Measurements from ENCODE around the gene FOCAD.

FOCAD gene

DNA sequence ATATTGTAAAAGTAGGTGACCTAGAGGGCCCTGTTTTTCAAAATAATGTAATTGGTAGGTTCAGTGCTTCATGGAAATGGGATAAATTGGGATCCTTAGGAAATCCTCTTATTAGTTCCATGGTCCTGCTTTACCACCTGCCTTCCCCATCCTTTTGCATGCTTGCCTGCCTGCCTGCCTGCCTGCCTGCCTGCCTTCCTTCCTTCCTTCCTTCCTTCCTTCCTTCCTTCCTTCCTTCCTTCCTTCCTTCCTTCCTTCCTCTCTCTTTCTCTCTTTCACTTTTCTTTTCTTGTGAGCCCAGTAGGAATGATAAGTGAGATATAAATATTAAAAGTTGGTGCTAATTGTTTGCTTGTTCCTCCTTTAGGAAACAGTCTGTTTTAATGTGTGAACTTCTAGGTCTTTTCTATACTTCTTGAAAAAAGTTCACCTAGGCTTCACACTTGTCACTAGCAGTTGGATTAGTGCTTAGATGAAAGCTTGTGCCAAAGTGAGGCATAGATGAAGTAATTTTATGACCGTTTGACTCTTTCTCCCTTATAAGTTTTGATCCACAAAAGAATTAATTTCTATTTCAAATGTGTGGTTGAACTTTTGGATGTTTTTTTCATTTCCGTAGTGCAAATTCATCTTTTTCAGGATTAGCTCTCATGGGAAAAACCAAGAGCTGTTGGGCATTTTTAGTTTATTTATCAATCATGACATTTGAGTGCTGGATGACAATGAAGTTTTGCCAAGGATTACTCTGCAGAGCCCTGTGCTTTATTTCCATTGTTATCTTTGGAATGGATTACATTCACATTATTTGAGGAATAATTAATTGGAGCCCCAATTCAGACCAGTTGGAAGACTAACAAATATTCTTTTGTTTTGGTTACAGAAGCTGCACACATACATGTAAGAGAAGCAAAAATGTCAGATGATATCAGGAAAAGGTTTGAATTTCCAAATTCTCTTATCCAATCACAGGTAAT lies 30.7 kb downstream of the FOCAD start:
- H2BK120ac ChIP-seq (ENCODE audit: low read depth, low read length), result no peak overlapping the region
- no peak overlapping the region for H4K8ac ChIP-seq (ENCODE audit: low read depth, low read length)
- no peak overlapping the region for H2AFZ ChIP-seq (ENCODE audit: low read length)
- no peak overlapping the region for H3K9ac ChIP-seq (ENCODE audit: low read depth, low read length, poor library complexity)
- no peak overlapping the region for H3K23ac ChIP-seq (ENCODE audit: low read depth, low read length, poor library complexity)
- H3K9me3 ChIP-seq (replicated peaks in 1 of 2; ENCODE audit: control insufficient read depth in 2 of 2, insufficient read depth in 1 of 2, low read depth in 1 of 2, low read length in 2 of 2), result peaks cover 0 to 2% of the 10 kb centered on the region in 2 donors
- no peak overlapping the region for H3K14ac ChIP-seq (ENCODE audit: low read length)
- no peak for DNase-seq (ENCODE audit: low spot score)
- no peak overlapping the region for H2BK5ac ChIP-seq (ENCODE audit: low read length)
- no CpG with 5 or more reads among the region's 2 CpGs for WGBS, 2 donors (ENCODE audit: extremely low coverage in 2 of 2, insufficient read length in 2 of 2, insufficient replicate concordance in 1 of 2)
- no peak overlapping the region for H4K91ac ChIP-seq (ENCODE audit: low read depth, low read length, poor library complexity)
- no peak overlapping the region for H2BK12ac ChIP-seq (ENCODE audit: low read length)
- no peak overlapping the region for H3K4me2 ChIP-seq (ENCODE audit: insufficient read depth, low read length, poor library complexity, severe bottlenecking)
- no peak overlapping the region for H3K27ac ChIP-seq (replicated peaks; ENCODE audit: low read length)
- no peaks in the 10 kb centered on the region for H3K79me1 ChIP-seq (ENCODE audit: low read depth, low read length)
- H3K27me3 ChIP-seq (ENCODE audit: control insufficient read depth in 3 of 3, insufficient read depth in 3 of 3, low read depth in 1 of 3, low read length in 3 of 3), result no peaks in the 10 kb centered on the region
- peaks cover 0 to 20% of the 10 kb centered on the region in 2 donors for H3K36me3 ChIP-seq (replicated peaks in 1 of 2; ENCODE audit: control insufficient read depth in 2 of 2, insufficient read depth in 2 of 2, low read length in 2 of 2)
- no peak overlapping the region for H3K4ac ChIP-seq (ENCODE audit: low read length)
- H3K4me1 ChIP-seq (ENCODE audit: control insufficient read depth in 2 of 2, insufficient read depth in 1 of 2, low read depth in 1 of 2, low read length in 2 of 2), result no peaks in the 10 kb centered on the region
- no peak overlapping the region for H2AK5ac ChIP-seq (ENCODE audit: low read depth, low read length)
- no peak overlapping the region for H3K18ac ChIP-seq (ENCODE audit: low read length)
- H3K4me3 ChIP-seq (ENCODE audit: low read length in 2 of 2), result no peak overlapping the region
- H2BK15ac ChIP-seq (ENCODE audit: low read length), result no peak overlapping the region

DNA sequence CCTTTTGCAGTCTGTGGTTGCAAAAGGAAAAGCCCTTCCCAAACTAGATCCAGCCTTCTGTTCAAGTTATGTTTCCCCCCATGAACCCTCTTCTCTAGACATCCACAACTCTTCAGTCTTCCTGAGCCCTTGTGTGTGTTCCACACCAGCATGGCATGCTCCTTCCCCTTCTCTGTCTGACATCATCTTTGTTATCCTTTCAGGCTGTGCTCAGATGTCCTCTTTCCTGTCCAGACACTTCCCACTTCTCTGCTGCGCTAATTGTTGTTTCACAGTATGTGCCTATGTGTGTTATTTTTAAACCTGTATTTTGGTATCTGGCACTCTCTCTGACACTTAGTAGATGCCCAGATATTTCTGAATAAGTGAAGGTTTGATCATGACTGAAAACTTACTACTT lies 38.2 kb downstream of the FOCAD start:
- H3K9ac ChIP-seq (ENCODE audit: low read depth, low read length, poor library complexity), result no peak overlapping the region
- no peak overlapping the region for H3K14ac ChIP-seq (ENCODE audit: low read length)
- no peak overlapping the region for H3K4me3 ChIP-seq (ENCODE audit: low read length in 2 of 2)
- DNase-seq (ENCODE audit: low spot score), result no peak
- H3K9me3 ChIP-seq (replicated peaks in 1 of 2; ENCODE audit: control insufficient read depth in 2 of 2, insufficient read depth in 1 of 2, low read depth in 1 of 2, low read length in 2 of 2), result peaks cover 0 to 2% of the 10 kb centered on the region in 2 donors
- H3K4me1 ChIP-seq (ENCODE audit: control insufficient read depth in 2 of 2, insufficient read depth in 1 of 2, low read depth in 1 of 2, low read length in 2 of 2), result peaks cover 2 to 6% of the 10 kb centered on the region in 2 donors
- no peak overlapping the region for H2BK120ac ChIP-seq (ENCODE audit: low read depth, low read length)
- peaks cover 6 to 53% of the 10 kb centered on the region in 2 donors for H3K36me3 ChIP-seq (replicated peaks in 1 of 2; ENCODE audit: control insufficient read depth in 2 of 2, insufficient read depth in 2 of 2, low read length in 2 of 2)
- H3K23ac ChIP-seq (ENCODE audit: low read depth, low read length, poor library complexity), result no peak overlapping the region
- no peak overlapping the region for H3K27ac ChIP-seq (replicated peaks; ENCODE audit: low read length)
- H4K91ac ChIP-seq (ENCODE audit: low read depth, low read length, poor library complexity), result no peak overlapping the region
- no peaks in the 10 kb centered on the region for H3K79me1 ChIP-seq (ENCODE audit: low read depth, low read length)
- no peak overlapping the region for H3K4me2 ChIP-seq (ENCODE audit: insufficient read depth, low read length, poor library complexity, severe bottlenecking)
- no peak overlapping the region for H2AK5ac ChIP-seq (ENCODE audit: low read depth, low read length)
- H2AFZ ChIP-seq (ENCODE audit: low read length), result no peak overlapping the region
- H2BK15ac ChIP-seq (ENCODE audit: low read length), result no peak overlapping the region
- no peak overlapping the region for H2BK12ac ChIP-seq (ENCODE audit: low read length)
- no peaks in the 10 kb centered on the region for H3K27me3 ChIP-seq (ENCODE audit: control insufficient read depth in 3 of 3, insufficient read depth in 3 of 3, low read depth in 1 of 3, low read length in 3 of 3)
- no peak overlapping the region for H2BK5ac ChIP-seq (ENCODE audit: low read length)
- no peak overlapping the region for H3K4ac ChIP-seq (ENCODE audit: low read length)
- no CpG with 5 or more reads among the region's 1 CpG for WGBS, 2 donors (ENCODE audit: extremely low coverage in 2 of 2, insufficient read length in 2 of 2, insufficient replicate concordance in 1 of 2)
- H3K18ac ChIP-seq (ENCODE audit: low read length), result no peak overlapping the region
- H4K8ac ChIP-seq (ENCODE audit: low read depth, low read length), result no peak overlapping the region

DNA sequence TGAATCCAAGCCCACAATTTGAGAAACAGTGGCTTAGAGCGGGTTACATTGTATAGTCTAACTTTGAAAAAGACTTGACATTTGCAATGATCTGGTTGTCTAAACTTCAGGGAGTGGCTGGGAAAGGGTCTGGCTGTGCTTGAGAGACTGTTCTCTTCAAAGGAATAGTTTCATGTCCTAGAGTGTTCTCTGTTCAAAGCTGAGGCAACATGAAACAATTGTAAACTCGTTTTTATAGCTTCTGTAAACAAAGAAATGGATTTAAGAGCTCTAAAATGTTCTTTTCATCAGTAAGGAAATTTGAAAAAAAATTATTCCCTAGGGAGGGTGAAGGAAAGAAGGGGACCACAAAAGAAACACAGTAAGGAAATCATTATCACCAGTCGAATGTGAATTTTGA lies 41.6 kb downstream of the FOCAD start:
- Histone ChIP-seq H3K27me3 (ENCODE audit: control insufficient read depth in 3 of 3, insufficient read depth in 3 of 3, low read depth in 1 of 3, low read length in 3 of 3) (no peaks in the 10 kb centered on the region), H3K4me2 (ENCODE audit: insufficient read depth, low read length, poor library complexity, severe bottlenecking) (no peak overlapping the region), H4K8ac (ENCODE audit: low read depth, low read length) (no peak overlapping the region), H3K9ac (ENCODE audit: low read depth, low read length, poor library complexity) (no peak overlapping the region), H2BK15ac (ENCODE audit: low read length) (no peak overlapping the region), H3K27ac (replicated peaks; ENCODE audit: low read length) (no peak overlapping the region), H2AFZ (ENCODE audit: low read length) (no peak overlapping the region), H3K23ac (ENCODE audit: low read depth, low read length, poor library complexity) (no peak overlapping the region), H3K36me3 (replicated peaks in 1 of 2; ENCODE audit: control insufficient read depth in 2 of 2, insufficient read depth in 2 of 2, low read length in 2 of 2) (peaks cover 5 to 48% of the 10 kb centered on the region in 2 donors), H3K9me3 (replicated peaks in 1 of 2; ENCODE audit: control insufficient read depth in 2 of 2, insufficient read depth in 1 of 2, low read depth in 1 of 2, low read length in 2 of 2) (no peaks in the 10 kb centered on the region), H2AK5ac (ENCODE audit: low read depth, low read length) (no peak overlapping the region), H3K79me1 (ENCODE audit: low read depth, low read length) (no peaks in the 10 kb centered on the region), H3K4ac (ENCODE audit: low read length) (no peak overlapping the region), H3K14ac (ENCODE audit: low read length) (no peak overlapping the region), H2BK12ac (ENCODE audit: low read length) (no peak overlapping the region), H3K18ac (ENCODE audit: low read length) (no peak overlapping the region), H2BK5ac (ENCODE audit: low read length) (no peak overlapping the region), H4K91ac (ENCODE audit: low read depth, low read length, poor library complexity) (no peak overlapping the region), H3K4me1 (ENCODE audit: control insufficient read depth in 2 of 2, insufficient read depth in 1 of 2, low read depth in 1 of 2, low read length in 2 of 2) (peaks cover 2 to 6% of the 10 kb centered on the region in 2 donors), H3K4me3 (ENCODE audit: low read length in 2 of 2) (no peak overlapping the region), H2BK120ac (ENCODE audit: low read depth, low read length) (no peak overlapping the region)
- DNase-seq (ENCODE audit: low spot score), result no peak
- WGBS, 2 donors (ENCODE audit: extremely low coverage in 2 of 2, insufficient read length in 2 of 2, insufficient replicate concordance in 1 of 2), result no CpG with 5 or more reads among the region's 3 CpGs

DNA sequence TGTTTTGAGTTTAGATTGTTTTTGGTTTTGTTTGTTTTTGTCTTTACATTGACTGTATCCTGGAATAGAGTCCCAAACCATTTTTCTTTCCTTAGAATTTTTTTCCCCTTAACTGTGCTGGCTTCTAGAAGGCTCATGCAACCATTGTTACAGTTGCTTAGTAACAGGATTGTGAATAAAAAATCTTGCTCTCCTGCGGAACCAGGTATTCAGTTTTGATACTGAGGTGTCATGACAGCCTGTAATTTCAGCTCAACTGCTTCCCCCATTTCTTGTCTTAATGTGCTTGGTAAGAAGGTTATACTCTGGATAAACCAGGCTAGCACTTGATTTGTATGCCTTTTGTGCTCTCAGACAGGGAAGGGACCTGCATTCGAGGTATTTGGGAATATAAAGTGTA lies 42.1 kb downstream of the FOCAD start:
- H2BK120ac ChIP-seq (ENCODE audit: low read depth, low read length), result no peak overlapping the region
- H3K4me2 ChIP-seq (ENCODE audit: insufficient read depth, low read length, poor library complexity, severe bottlenecking), result no peak overlapping the region
- no CpG with 5 or more reads among the region's 2 CpGs for WGBS, 2 donors (ENCODE audit: extremely low coverage in 2 of 2, insufficient read length in 2 of 2, insufficient replicate concordance in 1 of 2)
- no peak overlapping the region for H2BK15ac ChIP-seq (ENCODE audit: low read length)
- no peak overlapping the region for H3K4ac ChIP-seq (ENCODE audit: low read length)
- H4K91ac ChIP-seq (ENCODE audit: low read depth, low read length, poor library complexity), result no peak overlapping the region
- no peak overlapping the region for H2AFZ ChIP-seq (ENCODE audit: low read length)
- no peaks in the 10 kb centered on the region for H3K79me1 ChIP-seq (ENCODE audit: low read depth, low read length)
- H3K27ac ChIP-seq (replicated peaks; ENCODE audit: low read length), result no peak overlapping the region
- no peak overlapping the region for H3K9ac ChIP-seq (ENCODE audit: low read depth, low read length, poor library complexity)
- no peak for DNase-seq (ENCODE audit: low spot score)
- H3K18ac ChIP-seq (ENCODE audit: low read length), result no peak overlapping the region
- H3K9me3 ChIP-seq (replicated peaks in 1 of 2; ENCODE audit: control insufficient read depth in 2 of 2, insufficient read depth in 1 of 2, low read depth in 1 of 2, low read length in 2 of 2), result no peaks in the 10 kb centered on the region
- H2BK12ac ChIP-seq (ENCODE audit: low read length), result no peak overlapping the region
- peaks cover 5 to 43% of the 10 kb centered on the region in 2 donors for H3K36me3 ChIP-seq (replicated peaks in 1 of 2; ENCODE audit: control insufficient read depth in 2 of 2, insufficient read depth in 2 of 2, low read length in 2 of 2)
- H3K27me3 ChIP-seq (ENCODE audit: control insufficient read depth in 3 of 3, insufficient read depth in 3 of 3, low read depth in 1 of 3, low read length in 3 of 3), result no peaks in the 10 kb centered on the region
- peaks cover 2 to 6% of the 10 kb centered on the region in 2 donors for H3K4me1 ChIP-seq (ENCODE audit: control insufficient read depth in 2 of 2, insufficient read depth in 1 of 2, low read depth in 1 of 2, low read length in 2 of 2)
- no peak overlapping the region for H3K14ac ChIP-seq (ENCODE audit: low read length)
- H3K23ac ChIP-seq (ENCODE audit: low read depth, low read length, poor library complexity), result no peak overlapping the region
- no peak overlapping the region for H4K8ac ChIP-seq (ENCODE audit: low read depth, low read length)
- H3K4me3 ChIP-seq (ENCODE audit: low read length in 2 of 2), result no peak overlapping the region
- H2AK5ac ChIP-seq (ENCODE audit: low read depth, low read length), result no peak overlapping the region
- H2BK5ac ChIP-seq (ENCODE audit: low read length), result no peak overlapping the region

All from neuronal stem cell (in vitro differentiated cells).